HepG2 (cell line): Measurements from ENCODE around the gene TEX19. TPM values are rescaled to one million over a fixed set of nuclear protein-coding genes. Genes with fewer than 3 reads are reported as not detected.

Experiments used
- ATAC-seq: fragments of 200-7000 bp; cut with Tn5 transposase; 3 replicates; pipeline ENCODE4 v1.9.1; 2020; ENCODE audit warnings: mild to moderate bottlenecking, moderate library complexity
- BruUV-seq: library from RNA; stranded (reverse); fragments of 400-500 nt; replicated peaks from 2 replicates; lab custom pipeline; 2021; lab: Mats Ljungman, UMichigan
- CTCF ChIA-PET: fragments of 300-600 bp; formaldehyde crosslinking; extraction: SDS; loops from one replicate; lab custom pipeline; 2021; ENCODE audit warnings: low total read pairs, inconsistent platforms, low intra/inter-chr PET ratio; lab: Yijun Ruan, JAX
- POLR2A ChIA-PET: fragments of 350-600 bp; sonication (Branson Sonifier 250); formaldehyde crosslinking; loops from one replicate; lab custom pipeline; 2020; ENCODE audit warnings: antibody characterized with exemption, inconsistent platforms; lab: Yijun Ruan, JAX
- DNase-seq: peaks from one replicate; pipeline ENCODE4 v3.0.0-alpha.2; 2015; ENCODE audit warnings: low spot score
- FAIRE-seq: peaks from 3 replicates; lab custom pipeline; 2011; peaks lifted over from hg19 to GRCh38; lab: Jason Lieb, UNC
- H2AFZ ChIP-seq: one replicate; pipeline ENCODE4 v1.6.1; 2011; ENCODE audit warnings: low read length, inconsistent platforms
- H3K27ac ChIP-seq: fragments of 300-600 bp; 3 replicates; pipeline ENCODE4 v1.8.0; 2011; ENCODE audit warnings: mixed run types, mild to moderate bottlenecking, mixed read lengths, low read length, inconsistent platforms; ENCODE audit not compliant: insufficient read depth; ENCODE audit errors: extremely low read length
- H3K27me3 ChIP-seq, 2 experiments: fragments of 200-600 bp in 1 of 2; 2 replicates in 1 of 2; 3 replicates in 1 of 2; pipeline versions ENCODE4 v1.6.0 to v1.8.0; 2011; ENCODE audit warnings: low read length in 2 of 2, mild to moderate bottlenecking in 2 of 2, moderate library complexity in 2 of 2, inconsistent platforms in 1 of 2; ENCODE audit not compliant: insufficient read depth in 2 of 2, control insufficient read depth in 1 of 2
- H3K36me3 ChIP-seq, 2 experiments: fragments of 200-600 bp in 1 of 2; replicated peaks in 1 of 2; 2 replicates in 1 of 2; 3 replicates in 1 of 2; pipeline versions ENCODE4 v1.5.1 to v1.8.0; 2011; ENCODE audit warnings: low read length in 2 of 2, inconsistent platforms in 1 of 2; ENCODE audit not compliant: insufficient read depth in 2 of 2, control insufficient read depth in 1 of 2
- H3K4me1 ChIP-seq: 2 replicates; pipeline ENCODE4 v1.5.1; 2012; ENCODE audit warnings: low read length, inconsistent platforms; ENCODE audit not compliant: insufficient read depth
- H3K4me2 ChIP-seq: 2 replicates; pipeline ENCODE4 v1.6.0; 2011; ENCODE audit warnings: low read depth, low read length, inconsistent platforms
- H3K4me3 ChIP-seq, 3 experiments: fragments of 200-600 bp in 1 of 3; sonication (generic), shearing (Covaris generic) in 1 of 3; replicated peaks in 1 of 3; 2 replicates each; pipeline ENCODE4 v1.5.1; 2011 to 2016; ENCODE audit warnings: low read length in 3 of 3, inconsistent platforms in 2 of 3, low read depth in 2 of 3, mild to moderate bottlenecking in 2 of 3, control low read depth in 1 of 3, mixed read lengths in 1 of 3; ENCODE audit not compliant: insufficient read depth in 1 of 3
- H3K79me2 ChIP-seq: one replicate; pipeline ENCODE4 v1.6.1; 2011; ENCODE audit warnings: low read length, inconsistent platforms; ENCODE audit not compliant: insufficient read depth
- H3K9ac ChIP-seq: 2 replicates; pipeline ENCODE4 v1.6.0; 2011; ENCODE audit warnings: mild to moderate bottlenecking, low read depth, low read length, inconsistent platforms; ENCODE audit not compliant: insufficient read depth
- H3K9me3 ChIP-seq: 2 replicates; pipeline ENCODE4 v1.5.1; 2012; ENCODE audit warnings: mild to moderate bottlenecking, low read length
- H4K20me1 ChIP-seq: 2 replicates; pipeline ENCODE4 v1.6.0; 2011; ENCODE audit warnings: inconsistent platforms, mild to moderate bottlenecking, low read length, moderate library complexity; ENCODE audit not compliant: insufficient read depth
- CCDC6 ChIP-seq: sonication (generic); formaldehyde crosslinking; IDR thresholded peaks from 2 replicates; pipeline ENCODE4 v1.8.1; 2022; ENCODE audit warnings: mild to moderate bottlenecking, missing genetic modification reagents, moderate library complexity
- CSRNP1 ChIP-seq: sonication (generic); formaldehyde crosslinking; IDR thresholded peaks from 2 replicates; pipeline ENCODE4 v1.8.1; 2023; ENCODE audit warnings: mild to moderate bottlenecking, missing genetic modification reagents
- HNRNPL ChIP-seq: fragments of 200-400 bp; formaldehyde crosslinking; IDR thresholded peaks from 2 replicates; pipeline ENCODE4 v1.6.1; 2017; ENCODE audit warnings: mild to moderate bottlenecking, low read depth, low read length
- NR0B2 ChIP-seq: sonication (generic); formaldehyde crosslinking; IDR thresholded peaks from 2 replicates; pipeline ENCODE4 v1.4.0; 2020; ENCODE audit warnings: mild to moderate bottlenecking, missing genetic modification reagents
- PCBP1 ChIP-seq: fragments of 200-400 bp; formaldehyde crosslinking; IDR thresholded peaks from 2 replicates; pipeline ENCODE4 v1.6.1; 2017; ENCODE audit warnings: mild to moderate bottlenecking, low read depth, low read length, borderline replicate concordance
- PHF5A ChIP-seq: IDR thresholded peaks from one replicate; pipeline ENCODE4 v1.6.1; 2018; ENCODE audit warnings: low read depth, missing genetic modification reagents; ENCODE audit not compliant: unreplicated experiment
- TAF15 ChIP-seq: fragments of 200-400 bp; formaldehyde crosslinking; IDR thresholded peaks from one replicate; pipeline ENCODE4 v1.6.1; 2018; ENCODE audit warnings: mild to moderate bottlenecking, low read depth, low read length; ENCODE audit not compliant: poor library complexity, severe bottlenecking
- ZEB1 ChIP-seq: IDR thresholded peaks from 2 replicates; pipeline ENCODE4 v1.6.1; 2012; ENCODE audit warnings: mild to moderate bottlenecking, low read depth, inconsistent platforms; ENCODE audit not compliant: insufficient replicate concordance
- ZFP1 ChIP-seq: IDR thresholded peaks from 2 replicates; pipeline ENCODE4 v1.6.1; 2016
- ZFYVE20 ChIP-seq: sonication (generic); formaldehyde crosslinking; IDR thresholded peaks from 2 replicates; pipeline ENCODE4 v1.8.0; 2023; ENCODE audit warnings: low read depth, mild to moderate bottlenecking, moderate library complexity, missing genetic modification reagents, borderline replicate concordance
- ZNF234 ChIP-seq: sonication (generic); formaldehyde crosslinking; conservative IDR thresholded peaks from 2 replicates; pipeline ENCODE4 v1.5.1; 2020; ENCODE audit warnings: mild to moderate bottlenecking, missing genetic modification reagents
- ZNF333 ChIP-seq: sonication (generic); formaldehyde crosslinking; IDR thresholded peaks from 2 replicates; pipeline ENCODE4 v1.4.0; 2020; ENCODE audit warnings: mild to moderate bottlenecking, missing genetic modification reagents, borderline replicate concordance
- WGBS: methylation state at CpG from one replicate; pipeline ENCODE4 v1.1.6; 2017; ENCODE audit warnings: low lambda C conversion rate; 5-methylcytosine and 5-hydroxymethylcytosine counted together
- in situ Hi-C: cut with HindIII; loops from 2 replicates; pipeline ENCODE4 v1.10.0; 2017; ENCODE audit warnings: low pct_unique_long_range_greater_than_20kb; ENCODE audit not compliant: extremely low pct_ligation_motif_present
- intact Hi-C: fragments of 100-400 bp; cut with micrococcal nuclease; formaldehyde crosslinking; loops from one replicate; pipeline ENCODE4 v1.10.0; 2022; ENCODE audit not compliant: unreplicated experiment
- polyA plus RNA-seq, 8 experiments: library from polyadenylated mRNA; depleted of rRNA in 3 of 8; stranded (reverse) in 7 of 8; unstranded in 1 of 8; fragments of >200 nt; fragmentation: Illumina TruSeq in 4 of 8; extraction: Trizol in 4 of 8; gene quantifications; 2 replicates each; pipeline versions ENCODE4 v1.2.1 to v1.2.3, GENCODE V29; 2011 to 2016; ENCODE audit warnings: low read depth in 4 of 8, missing spikeins in 1 of 8, mixed read lengths in 1 of 8; ENCODE audit not compliant: insufficient read depth in 1 of 8
- total RNA-seq, 5 experiments: library from RNA; depleted of rRNA; stranded (reverse); fragments of >200 nt; fragmentation: Illumina TruSeq; extraction: Trizol; gene quantifications; 2 replicates each; pipeline ENCODE4 v1.2.3, GENCODE V29; 2016; ENCODE audit warnings: low read depth in 1 of 5

Gene TEX19
- total and polyA plus RNA-seq, 2 of the 13 experiments (the other 11 are each of a cell fraction or from before 2014, with no cell fraction given): 1.3 to 6.0 TPM

GRCh38 chr17:82388922-82389283 lies 29.9 kb downstream of the TEX19 start (continued):
- no peak for TF ChIP-seq CCDC6 (CRISPR knock-in tag)

GRCh38 chr17:82389379-82389778 lies 30.3 kb downstream of the TEX19 start:
- Histone ChIP-seq H3K27ac (no peak overlapping the region), H2AFZ (no peak overlapping the region), H3K4me1 (peaks cover 23% of the 10 kb centered on the region), H3K27me3 (peaks cover 8 to 23% of the 10 kb centered on the region in 2 experiments; a peak in 3 of 5 replicates), H3K79me2 (no peaks in the 10 kb centered on the region), H3K4me3 (no peak overlapping the region), H4K20me1 (no peaks in the 10 kb centered on the region), H3K9ac (no peak overlapping the region)
- ChIA-PET CTCF (no interaction called here), POLR2A (no interaction called here)
- 90% methylated on average over 10 of the region's 10 CpGs for whole genome bisulfite sequencing
- DNase-seq: no peak
- TF ChIP-seq CSRNP1 (CRISPR knock-in tag): no peak
- no peak for TF ChIP-seq NR0B2 (CRISPR knock-in tag)
- TF ChIP-seq PHF5A (CRISPR knock-in tag): no peak
- TF ChIP-seq ZFP1 (CRISPR knock-in tag): no peak
- TF ChIP-seq ZNF234 (CRISPR knock-in tag): no peak
- no peak for TF ChIP-seq HNRNPL
- TF ChIP-seq TAF15: no peak
- TF ChIP-seq ZEB1: no peak
- no peak for TF ChIP-seq ZNF333 (CRISPR knock-in tag)
- no peak for TF ChIP-seq ZFYVE20 (CRISPR knock-in tag)
- TF ChIP-seq PCBP1: no peak
- TF ChIP-seq, all 625 proteins: peak for 0
- no peak for ATAC-seq
- no TSS peak for BruUV-seq
- intact Hi-C loops (loop anchor here (5.0 kb wide), 1 partner anchor 37 kb away; no protein-coding TSS in a partner anchor), in situ Hi-C loops (loop anchor here (5.0 kb wide), 1 partner anchor 37 kb away; no protein-coding TSS in a partner anchor)
- no peak for FAIRE-seq
- H3K4me2 ChIP-seq: no peak overlapping the region
- H3K9me3 ChIP-seq: no peaks in the 10 kb centered on the region
- H3K36me3 ChIP-seq: peaks cover 6 to 17% of the 10 kb centered on the region in 2 experiments; a peak in 4 of 5 replicates
